K562 (cell line): ENCODE measurements around the gene GEMIN7. TPM values are rescaled to one million over a fixed set of nuclear protein-coding genes. Genes with fewer than 3 reads are reported as not detected.

Experiments
- ATAC-seq: fragments of 200-7000 bp; cut with Tn5 transposase; 3 replicates; pipeline ENCODE4 v1.9.1; 2020; ENCODE audit warnings: moderate library complexity
- BruUV-seq: library from RNA; stranded (reverse); fragments of 400-500 nt; replicated peaks from 2 replicates; lab custom pipeline; 2021; lab: Mats Ljungman, UMichigan
- CTCF ChIA-PET: fragments of 300-600 bp; formaldehyde crosslinking; extraction: SDS; loops from one replicate; lab custom pipeline; 2021; ENCODE audit warnings: low intra/inter-chr PET ratio; lab: Yijun Ruan, JAX
- POLR2A ChIA-PET: fragments of 300-600, 350-650 bp; sonication (Branson Sonifier 250); formaldehyde crosslinking; extraction: SDS; loops from one replicate; lab custom pipeline; 2021; ENCODE audit warnings: antibody characterized with exemption, inconsistent platforms; lab: Yijun Ruan, JAX
- DNase-seq, 4 experiments: peaks; one replicate each; pipeline versions ENCODE4 v3.0.0 to v3.0.0-alpha.2; 2011 to 2018; ENCODE audit warnings: low spot score in 3 of 4, mixed read lengths in 3 of 4; ENCODE audit errors: extremely low read depth in 1 of 4
- FAIRE-seq: peaks from 2 replicates; lab custom pipeline; 2011; peaks lifted over from hg19 to GRCh38; lab: Jason Lieb, UNC
- H2AFZ ChIP-seq: 2 replicates; pipeline ENCODE4 v1.6.0; 2011; ENCODE audit warnings: low read depth, low read length, control low read depth, inconsistent platforms
- H3K27ac ChIP-seq: fragments of 200-600 bp; 3 replicates; pipeline ENCODE4 v1.8.0; 2011; ENCODE audit warnings: low read depth, mild to moderate bottlenecking, control low read depth, inconsistent platforms, low read length, moderate library complexity, mixed read lengths; ENCODE audit errors: extremely low read depth
- H3K27me3 ChIP-seq, 2 experiments: fragments of 300-600 bp in 1 of 2; 2 replicates in 1 of 2; 3 replicates in 1 of 2; pipeline versions ENCODE4 v1.6.0 to v1.8.0; 2011; ENCODE audit warnings: inconsistent platforms in 2 of 2, low read length in 2 of 2, mild to moderate bottlenecking in 1 of 2, mixed read lengths in 1 of 2, moderate library complexity in 1 of 2; ENCODE audit not compliant: control insufficient read depth in 2 of 2, insufficient read depth in 2 of 2
- H3K36me3 ChIP-seq: fragments of 300-600 bp; 3 replicates; pipeline ENCODE4 v1.8.0; 2011; ENCODE audit warnings: mild to moderate bottlenecking, low read length, inconsistent platforms; ENCODE audit not compliant: control insufficient read depth, insufficient read depth
- H3K4me1 ChIP-seq, 2 experiments: fragments of 200-600 bp in 1 of 2; replicated peaks in 1 of 2; 2 replicates in 1 of 2; 3 replicates in 1 of 2; pipeline versions ENCODE4 v1.5.1 to v1.8.0; 2011; ENCODE audit warnings: inconsistent platforms in 2 of 2, low read length in 2 of 2, mild to moderate bottlenecking in 1 of 2, mixed read lengths in 1 of 2, moderate library complexity in 1 of 2; ENCODE audit not compliant: control insufficient read depth in 2 of 2, insufficient read depth in 2 of 2
- H3K4me2 ChIP-seq: 2 replicates; pipeline ENCODE4 v1.6.1; 2011; ENCODE audit warnings: low read length, control low read depth, inconsistent platforms, mixed read lengths; ENCODE audit not compliant: insufficient read depth
- H3K4me3 ChIP-seq: fragments of 200-600 bp; sonication (generic), shearing (Covaris generic); 2 replicates; pipeline ENCODE4 v1.5.1; 2016; ENCODE audit warnings: control low read depth, inconsistent platforms
- H3K79me2 ChIP-seq: fragments of 200-600 bp; 3 replicates; pipeline ENCODE4 v1.8.0; 2011; ENCODE audit warnings: low read length, inconsistent platforms; ENCODE audit not compliant: control insufficient read depth, insufficient read depth
- H3K9ac ChIP-seq, 2 experiments: 2 replicates each; pipeline versions ENCODE4 v1.6.0 to v1.6.1; 2011; ENCODE audit warnings: low read depth in 2 of 2, low read length in 2 of 2, control low read depth in 1 of 2, inconsistent platforms in 1 of 2, mild to moderate bottlenecking in 1 of 2, mixed read lengths in 1 of 2; ENCODE audit not compliant: insufficient read depth in 1 of 2
- H3K9me1 ChIP-seq: one replicate; pipeline ENCODE4 v1.6.0; 2011; ENCODE audit warnings: inconsistent platforms, mild to moderate bottlenecking, low read length, moderate library complexity; ENCODE audit not compliant: control insufficient read depth, insufficient read depth
- H3K9me3 ChIP-seq: replicated peaks from 2 replicates; pipeline ENCODE4 v1.5.1; 2011; ENCODE audit warnings: low read depth, low read length, inconsistent platforms; ENCODE audit not compliant: control insufficient read depth, insufficient read depth
- H4K20me1 ChIP-seq: replicated peaks from 2 replicates; pipeline ENCODE4 v1.6.1; 2011; ENCODE audit warnings: low read length, inconsistent platforms, mixed read lengths; ENCODE audit not compliant: control insufficient read depth, insufficient read depth
- FOXJ2 ChIP-seq: fragments of 200-800 bp; sonication (Bioruptor generic); IDR thresholded peaks from 2 replicates; pipeline ENCODE4 v1.6.1; 2016; ENCODE audit warnings: missing genetic modification characterization, missing compliant biosample characterization
- HDAC1 ChIP-seq, 2 experiments: fragments of 450-650 bp; IDR thresholded peaks; 2 replicates each; pipeline ENCODE4 v1.6.1; 2016 to 2017; ENCODE audit warnings: inconsistent platforms in 1 of 2, mild to moderate bottlenecking in 1 of 2, moderate library complexity in 1 of 2
- HNRNPLL ChIP-seq: fragments of 200-400 bp; formaldehyde crosslinking; IDR thresholded peaks from 2 replicates; pipeline ENCODE4 v1.6.1; 2017; ENCODE audit warnings: low read length, low read depth, mild to moderate bottlenecking; ENCODE audit not compliant: poor library complexity, severe bottlenecking
- IRF2 ChIP-seq: sonication (generic); formaldehyde crosslinking; IDR thresholded peaks from 2 replicates; pipeline ENCODE4 v1.8.1; 2022; ENCODE audit warnings: mild to moderate bottlenecking, missing genetic modification reagents
- NRF1 ChIP-seq, 2 experiments: fragments of 450-650 bp; IDR thresholded peaks in 1 of 2; conservative IDR thresholded peaks in 1 of 2; 2 replicates each; pipeline ENCODE4 v1.6.1; 2014; ENCODE audit warnings: mild to moderate bottlenecking in 2 of 2
- RFX7 ChIP-seq: fragments of 250-450 bp; sonication (Bioruptor Pico); IDR thresholded peaks from 2 replicates; pipeline ENCODE4 v1.5.1; 2021; ENCODE audit warnings: mild to moderate bottlenecking
- ZMIZ1 ChIP-seq, 2 experiments: fragments of 150-350 bp in 1 of 2; IDR thresholded peaks; 2 replicates each; pipeline ENCODE4 v1.6.1; 2012 to 2016; ENCODE audit warnings: low read depth in 2 of 2, low read length in 2 of 2, mild to moderate bottlenecking in 1 of 2, moderate library complexity in 1 of 2
- ZNF561 ChIP-seq: fragments of 450-650 bp; formaldehyde crosslinking; conservative IDR thresholded peaks from 2 replicates; pipeline ENCODE4 v1.4.0; 2020; ENCODE audit warnings: mild to moderate bottlenecking, moderate library complexity
- ZNF589 ChIP-seq: fragments of 200-800 bp; sonication (Bioruptor generic); IDR thresholded peaks from 2 replicates; pipeline ENCODE4 v1.6.1; 2016; ENCODE audit warnings: low read depth, missing genetic modification characterization, missing compliant biosample characterization
- WGBS: fragments of 100-300 bp; shearing (Covaris generic); methylation state at CpG from one replicate; pipeline ENCODE4 v1.1.6; 2016; ENCODE audit warnings: low coverage, mixed read lengths; ENCODE audit not compliant: insufficient coverage; ENCODE audit errors: missing lambda C conversion rate; 5-methylcytosine and 5-hydroxymethylcytosine counted together
- in situ Hi-C: fragments of 300-500 bp; cut with MboI; formaldehyde crosslinking; loops from 4 replicates; pipeline ENCODE4 v1.15.0; 2018; ENCODE audit warnings: inconsistent platforms, mixed read lengths
- intact Hi-C: fragments of 100-400 bp; cut with micrococcal nuclease; formaldehyde crosslinking; loops from 2 replicates; pipeline ENCODE4 v1.14.2; 2022
- polyA plus RNA-seq, 8 experiments: library from polyadenylated mRNA; depleted of rRNA in 4 of 8; stranded (reverse) in 5 of 8; unstranded in 3 of 8; fragments of >200 nt; fragmentation: Nextera tagmentation in 2 of 8; fragmentation: Illumina TruSeq in 1 of 8; extraction: Ambion mirVana in 2 of 8; extraction: Trizol in 1 of 8; gene quantifications; 2 replicates each; pipeline versions ENCODE4 v1.2.1 to v1.2.3, GENCODE V29; 2011 to 2014; ENCODE audit warnings: inconsistent platforms in 1 of 8, missing spikeins in 1 of 8
- total RNA-seq, 7 experiments: library from RNA; depleted of rRNA in 6 of 7; stranded (reverse); fragments of >200 nt in 6 of 7; fragmentation: Illumina TruSeq in 2 of 7; extraction: Trizol in 2 of 7; gene quantifications; 2 replicates each; pipeline versions ENCODE4 v1.2.1 to v1.2.3, GENCODE V29; 2011 to 2021; ENCODE audit warnings: low replicate concordance in 1 of 7
- TF ChIP-seq, protein P1 (sequence below): sonication (generic); formaldehyde crosslinking; IDR thresholded peaks from 2 replicates; pipeline ENCODE4 v1.8.1; 2023; ENCODE audit warnings: mild to moderate bottlenecking, missing genetic modification reagents
- TF ChIP-seq, protein P2 (sequence below): IDR thresholded peaks from 2 replicates; pipeline ENCODE4 v1.6.1; 2014; ENCODE audit warnings: antibody characterized with exemption
- TF ChIP-seq, protein P3 (sequence below): fragments of 450-650 bp; formaldehyde crosslinking; IDR thresholded peaks from 2 replicates; pipeline ENCODE4 v1.4.0; 2020; ENCODE audit warnings: mild to moderate bottlenecking, mixed read lengths

Gene GEMIN7
- total and polyA plus RNA-seq, 9 of the 15 experiments (the other 6 are each of a cell fraction or from before 2014, with no cell fraction given), result 23.1 to 124 (median 54.9) TPM

DNA sequence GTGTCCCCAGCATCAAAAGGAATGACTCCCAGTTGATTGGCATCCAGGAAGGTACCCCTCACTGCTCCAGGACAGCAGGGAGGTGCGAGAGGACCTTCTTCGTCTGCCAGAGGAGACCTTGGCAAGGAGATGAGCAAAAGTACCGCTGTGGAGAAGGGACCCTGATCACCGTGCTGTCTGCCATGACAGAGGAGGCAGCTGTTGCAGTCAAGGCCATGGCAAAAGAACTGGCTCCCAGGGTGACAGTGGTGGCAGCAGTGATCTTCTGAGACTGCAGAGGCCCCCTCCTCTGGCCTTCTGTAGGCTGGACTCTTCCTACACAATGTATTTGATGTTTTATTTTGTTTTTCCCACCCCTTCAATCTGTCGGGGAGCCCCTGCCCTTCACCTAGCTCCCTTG, 49.7 kb downstream of the GEMIN7 start (continued):
- TF ChIP-seq, protein P1, sequence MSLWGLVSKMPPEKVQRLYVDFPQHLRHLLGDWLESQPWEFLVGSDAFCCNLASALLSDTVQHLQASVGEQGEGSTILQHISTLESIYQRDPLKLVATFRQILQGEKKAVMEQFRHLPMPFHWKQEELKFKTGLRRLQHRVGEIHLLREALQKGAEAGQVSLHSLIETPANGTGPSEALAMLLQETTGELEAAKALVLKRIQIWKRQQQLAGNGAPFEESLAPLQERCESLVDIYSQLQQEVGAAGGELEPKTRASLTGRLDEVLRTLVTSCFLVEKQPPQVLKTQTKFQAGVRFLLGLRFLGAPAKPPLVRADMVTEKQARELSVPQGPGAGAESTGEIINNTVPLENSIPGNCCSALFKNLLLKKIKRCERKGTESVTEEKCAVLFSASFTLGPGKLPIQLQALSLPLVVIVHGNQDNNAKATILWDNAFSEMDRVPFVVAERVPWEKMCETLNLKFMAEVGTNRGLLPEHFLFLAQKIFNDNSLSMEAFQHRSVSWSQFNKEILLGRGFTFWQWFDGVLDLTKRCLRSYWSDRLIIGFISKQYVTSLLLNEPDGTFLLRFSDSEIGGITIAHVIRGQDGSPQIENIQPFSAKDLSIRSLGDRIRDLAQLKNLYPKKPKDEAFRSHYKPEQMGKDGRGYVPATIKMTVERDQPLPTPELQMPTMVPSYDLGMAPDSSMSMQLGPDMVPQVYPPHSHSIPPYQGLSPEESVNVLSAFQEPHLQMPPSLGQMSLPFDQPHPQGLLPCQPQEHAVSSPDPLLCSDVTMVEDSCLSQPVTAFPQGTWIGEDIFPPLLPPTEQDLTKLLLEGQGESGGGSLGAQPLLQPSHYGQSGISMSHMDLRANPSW, result no peak

GRCh38 chr19:45130236-45130635, 51.2 kb downstream of the GEMIN7 start:
- no peak overlapping the region for H3K9ac ChIP-seq
- H3K27me3 ChIP-seq, result no peaks in the 10 kb centered on the region
- DNase-seq (no peak), ATAC-seq (no peak), FAIRE-seq (no peak)
- peaks cover 7% of the 10 kb centered on the region for H3K9me1 ChIP-seq
- no peak overlapping the region for H3K27ac ChIP-seq
- ChIA-PET POLR2A (no interaction called here), CTCF (interaction anchor here (0.6 kb wide), 1 partner anchor 373 kb away, joined by 3 read pairs; no protein-coding TSS in a partner anchor)
- no TSS peak for BruUV-seq
- H3K79me2 ChIP-seq, result peaks cover 39% of the 10 kb centered on the region
- peaks cover 26% of the 10 kb centered on the region for H4K20me1 ChIP-seq
- WGBS, result 85% methylated on average over 13 of the region's 13 CpGs
- in situ Hi-C loops, result no loop called here
- peaks cover 18% of the 10 kb centered on the region; the same call in 1 of the 3 replicates for H3K36me3 ChIP-seq
- H3K4me1 ChIP-seq, result peaks cover 10 to 28% of the 10 kb centered on the region in 2 experiments
- no peak overlapping the region for H3K4me3 ChIP-seq
- intact Hi-C loops, result no loop called here
- H3K4me2 ChIP-seq, result no peak overlapping the region
- H2AFZ ChIP-seq, result no peak overlapping the region
- no peaks in the 10 kb centered on the region for H3K9me3 ChIP-seq
- TF ChIP-seq HDAC1 (IDR thresholded peaks at IDR 0.05) (no peak), RFX7 (CRISPR knock-in tag) (no peak), ZNF589 (CRISPR knock-in tag) (no peak), ZMIZ1 (IDR thresholded peaks at IDR 0.05; ENCODE audit: low read depth in 2 of 2, low read length in 2 of 2) (no peak), NRF1 (conservative IDR thresholded peaks at IDR 0.05 in 1 of 2, IDR thresholded peaks at IDR 0.05 in 1 of 2) (no peak), FOXJ2 (tag) (no peak), IRF2 (CRISPR knock-in tag) (no peak), ZNF561 (CRISPR knock-in tag) (no peak), HNRNPLL (no peak)
- TF ChIP-seq, protein P2, sequence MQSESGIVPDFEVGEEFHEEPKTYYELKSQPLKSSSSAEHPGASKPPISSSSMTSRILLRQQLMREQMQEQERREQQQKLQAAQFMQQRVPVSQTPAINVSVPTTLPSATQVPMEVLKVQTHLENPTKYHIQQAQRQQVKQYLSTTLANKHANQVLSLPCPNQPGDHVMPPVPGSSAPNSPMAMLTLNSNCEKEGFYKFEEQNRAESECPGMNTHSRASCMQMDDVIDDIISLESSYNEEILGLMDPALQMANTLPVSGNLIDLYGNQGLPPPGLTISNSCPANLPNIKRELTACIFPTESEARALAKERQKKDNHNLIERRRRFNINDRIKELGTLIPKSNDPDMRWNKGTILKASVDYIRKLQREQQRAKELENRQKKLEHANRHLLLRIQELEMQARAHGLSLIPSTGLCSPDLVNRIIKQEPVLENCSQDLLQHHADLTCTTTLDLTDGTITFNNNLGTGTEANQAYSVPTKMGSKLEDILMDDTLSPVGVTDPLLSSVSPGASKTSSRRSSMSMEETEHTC, result no peak
- TF ChIP-seq, protein P3, sequence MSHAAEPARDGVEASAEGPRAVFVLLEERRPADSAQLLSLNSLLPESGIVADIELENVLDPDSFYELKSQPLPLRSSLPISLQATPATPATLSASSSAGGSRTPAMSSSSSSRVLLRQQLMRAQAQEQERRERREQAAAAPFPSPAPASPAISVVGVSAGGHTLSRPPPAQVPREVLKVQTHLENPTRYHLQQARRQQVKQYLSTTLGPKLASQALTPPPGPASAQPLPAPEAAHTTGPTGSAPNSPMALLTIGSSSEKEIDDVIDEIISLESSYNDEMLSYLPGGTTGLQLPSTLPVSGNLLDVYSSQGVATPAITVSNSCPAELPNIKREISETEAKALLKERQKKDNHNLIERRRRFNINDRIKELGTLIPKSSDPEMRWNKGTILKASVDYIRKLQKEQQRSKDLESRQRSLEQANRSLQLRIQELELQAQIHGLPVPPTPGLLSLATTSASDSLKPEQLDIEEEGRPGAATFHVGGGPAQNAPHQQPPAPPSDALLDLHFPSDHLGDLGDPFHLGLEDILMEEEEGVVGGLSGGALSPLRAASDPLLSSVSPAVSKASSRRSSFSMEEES (CRISPR knock-in tag), result no peak
